HAP-1 (cell line): ENCODE measurements around the gene MST1R.
"Not testable (repeated sequence)": the region's sequence is repeated elsewhere in the genome, so short reads cannot be mapped to it uniquely, and the experiment has no call there.

Experiments
- DNase-seq, 2 experiments: peaks; one replicate each; pipeline ENCODE4 v3.0.0-alpha.2; 2016 to 2020; ENCODE audit warnings: low spot score in 2 of 2
- H3K27me3 ChIP-seq: fragments of 250-450 bp; sonication (Bioruptor Pico); 2 replicates; pipeline ENCODE4 v1.5.1; 2020; ENCODE audit warnings: low read depth, mild to moderate bottlenecking, moderate library complexity
- H3K36me3 ChIP-seq: fragments of 250-450 bp; sonication (Bioruptor Pico); replicated peaks from 2 replicates; pipeline ENCODE4 v1.5.1; 2020; ENCODE audit warnings: mild to moderate bottlenecking
- H3K4me1 ChIP-seq: fragments of 250-450 bp; sonication (Bioruptor Pico); 2 replicates; pipeline ENCODE4 v1.5.1; 2020; ENCODE audit warnings: mild to moderate bottlenecking
- H3K4me3 ChIP-seq: fragments of 250-450 bp; sonication (Bioruptor Pico); 2 replicates; pipeline ENCODE4 v1.5.1; 2020; ENCODE audit warnings: mild to moderate bottlenecking, moderate library complexity
- H3K9me3 ChIP-seq: fragments of 250-450 bp; sonication (Bioruptor Pico); 2 replicates; pipeline ENCODE4 v1.5.1; 2020; ENCODE audit warnings: mild to moderate bottlenecking, moderate library complexity
- in situ Hi-C: fragments of 300-500 bp; cut with MboI; formaldehyde crosslinking; loops from 3 replicates; pipeline ENCODE4 v1.14.3; 2020; ENCODE audit warnings: low sequenced_read_pairs, inconsistent platforms, mixed read lengths

The MST1R gene

DNA sequence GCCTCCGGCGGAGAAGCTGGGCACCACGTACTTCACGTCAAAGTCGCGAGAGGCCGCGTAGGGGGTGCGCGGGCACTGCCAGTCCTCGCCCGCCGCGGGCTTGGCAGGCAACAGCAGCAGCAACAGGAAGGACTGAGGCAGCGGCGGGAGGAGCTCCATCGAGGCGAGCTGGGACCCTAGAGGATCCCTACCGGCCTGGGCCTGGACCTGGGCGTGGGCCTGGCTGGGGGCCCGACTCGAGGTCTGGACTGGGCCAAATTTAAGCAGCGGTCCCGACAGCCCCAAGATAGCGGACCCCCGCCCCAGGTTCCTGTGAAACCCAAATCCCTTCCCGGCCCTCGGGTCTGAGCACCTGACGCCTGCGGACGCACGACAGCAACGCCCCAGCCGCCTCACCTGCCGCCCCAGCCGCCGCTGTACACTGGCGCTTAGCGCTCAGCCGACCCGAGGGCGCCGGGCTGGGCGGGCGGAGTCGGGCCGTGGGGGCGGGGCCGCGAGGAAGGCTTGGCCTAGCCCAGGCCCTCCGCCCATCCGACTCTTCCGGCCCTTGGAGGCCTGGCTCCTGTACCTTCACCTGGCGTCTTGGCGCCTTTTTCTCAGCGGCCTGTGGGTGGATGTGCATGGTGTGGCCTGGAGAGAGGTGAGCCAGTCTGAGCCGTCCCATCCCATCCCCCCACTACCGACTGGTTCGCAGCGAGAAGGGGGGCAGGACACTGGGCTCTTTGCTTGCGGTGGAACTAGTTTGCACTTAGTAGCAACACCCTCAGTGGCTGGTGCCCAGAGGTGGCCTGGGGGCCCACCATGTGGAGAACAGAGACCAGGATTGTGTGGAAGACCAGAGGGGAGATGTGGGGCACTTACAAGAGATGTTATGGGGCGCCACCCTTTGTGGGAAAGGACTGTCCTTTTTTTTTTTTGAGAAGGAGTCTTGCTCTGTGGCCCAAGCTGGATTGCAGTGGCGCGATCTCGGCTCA, at the start of gene MST1R:
TSS of gene MST1R (minus strand) at position 423 of the 974 bp plus-strand sequence. CDS start at position 159, 264 bp downstream.
- no peaks in the 10 kb centered on the region for H3K9me3 ChIP-seq
- DNase-seq = no peak
- H3K27me3 ChIP-seq = no peaks in the 10 kb centered on the region
- in situ Hi-C loops = no loop called here
- no peaks in the 10 kb centered on the region for H3K36me3 ChIP-seq
- no peaks in the 10 kb centered on the region for H3K4me1 ChIP-seq
- H3K4me3 ChIP-seq = no peak within 1 kb of the TSS

DNA sequence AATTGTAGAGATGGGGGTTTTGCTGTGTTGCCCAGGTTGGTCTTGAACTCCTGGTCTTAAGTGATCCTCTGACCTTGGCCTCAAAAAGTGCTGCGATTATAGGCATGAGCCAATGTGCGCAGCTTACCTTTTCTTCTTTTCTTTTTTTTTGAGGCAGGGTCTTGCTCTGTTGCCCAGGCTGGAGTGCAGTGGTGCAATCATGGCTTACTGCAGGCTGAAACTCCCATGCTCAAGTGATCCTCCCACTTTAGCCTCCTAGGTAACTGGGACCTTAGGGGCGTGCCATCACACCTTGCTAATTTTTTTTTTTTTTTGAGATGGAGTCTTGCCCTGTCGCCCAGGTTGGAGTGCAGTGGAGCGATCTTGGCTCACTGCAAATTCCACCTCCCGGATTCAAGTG, 49.3 kb upstream of the MST1R start:
- H3K9me3 ChIP-seq = no peaks in the 10 kb centered on the region
- H3K27me3 ChIP-seq = no peaks in the 10 kb centered on the region
- in situ Hi-C loops = no loop called here
- H3K4me1 ChIP-seq = no peaks in the 10 kb centered on the region; the same call in none of the 2 replicates
- no peak for DNase-seq
- H3K36me3 ChIP-seq = no peaks in the 10 kb centered on the region
- H3K4me3 ChIP-seq = no peak overlapping the region

DNA sequence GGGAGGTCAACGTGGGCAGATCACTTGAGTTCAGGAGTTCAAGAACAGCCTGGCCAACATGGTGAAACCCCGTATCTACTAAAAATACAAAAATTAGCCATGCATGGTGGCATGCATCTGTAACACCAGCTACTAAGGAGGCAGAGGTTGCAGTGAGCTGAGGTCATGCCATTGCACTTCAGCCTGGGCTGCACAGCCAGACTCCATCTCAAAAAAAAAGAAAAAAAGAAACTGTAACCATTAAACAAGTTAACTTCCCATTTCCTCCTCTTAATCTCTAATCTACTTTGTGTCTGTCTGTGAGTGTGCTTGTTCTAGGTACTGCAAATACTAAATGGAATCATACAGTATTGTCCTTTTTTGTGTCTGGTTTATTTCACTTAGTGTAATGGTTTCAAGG, 39.0 kb upstream of the MST1R start:
- no peaks in the 10 kb centered on the region for H3K36me3 ChIP-seq
- H3K4me1 ChIP-seq = peaks cover 8% of the 10 kb centered on the region; the same call in 1 of the 2 replicates
- H3K4me3 ChIP-seq = no peak overlapping the region
- no peaks in the 10 kb centered on the region for H3K9me3 ChIP-seq
- H3K27me3 ChIP-seq = no peaks in the 10 kb centered on the region
- in situ Hi-C loops = no loop called here
- DNase-seq = no peak

DNA sequence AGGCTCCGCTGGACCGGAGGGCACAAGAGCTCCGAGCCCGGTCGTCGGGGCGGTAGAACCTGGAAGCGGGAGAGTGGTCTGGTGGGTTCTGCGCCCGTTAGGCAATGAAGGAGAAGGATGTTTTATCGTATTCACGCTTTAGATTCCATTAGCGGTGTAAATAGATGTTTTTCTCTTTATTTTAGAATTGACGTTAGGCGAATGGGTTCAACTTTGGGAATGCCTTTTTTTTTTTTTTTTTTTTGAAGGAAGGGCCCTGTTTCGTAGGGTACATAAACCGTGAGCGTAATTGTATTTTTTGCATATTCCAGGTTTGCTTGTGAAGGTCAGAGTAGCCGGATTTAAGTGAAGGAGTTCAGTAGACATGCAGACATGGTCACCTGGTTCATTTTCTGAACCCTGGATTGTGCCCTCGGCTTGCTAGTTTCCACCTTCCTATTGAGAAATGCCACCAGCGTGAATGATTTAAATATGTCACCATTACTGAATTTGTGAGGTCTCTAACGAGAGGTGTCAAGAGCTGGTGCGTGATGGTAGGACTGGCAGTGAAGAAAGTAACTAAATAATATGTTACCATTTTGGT, 37.1 kb upstream of the MST1R start:
- in situ Hi-C loops = no loop called here
- no peak for DNase-seq
- Histone ChIP-seq H3K4me1 (peaks cover 8% of the 10 kb centered on the region; the same call in 1 of the 2 replicates), H3K9me3 (no peaks in the 10 kb centered on the region), H3K4me3 (peak overlapping the region; percentile 96), H3K36me3 (no peaks in the 10 kb centered on the region), H3K27me3 (no peaks in the 10 kb centered on the region)

DNA sequence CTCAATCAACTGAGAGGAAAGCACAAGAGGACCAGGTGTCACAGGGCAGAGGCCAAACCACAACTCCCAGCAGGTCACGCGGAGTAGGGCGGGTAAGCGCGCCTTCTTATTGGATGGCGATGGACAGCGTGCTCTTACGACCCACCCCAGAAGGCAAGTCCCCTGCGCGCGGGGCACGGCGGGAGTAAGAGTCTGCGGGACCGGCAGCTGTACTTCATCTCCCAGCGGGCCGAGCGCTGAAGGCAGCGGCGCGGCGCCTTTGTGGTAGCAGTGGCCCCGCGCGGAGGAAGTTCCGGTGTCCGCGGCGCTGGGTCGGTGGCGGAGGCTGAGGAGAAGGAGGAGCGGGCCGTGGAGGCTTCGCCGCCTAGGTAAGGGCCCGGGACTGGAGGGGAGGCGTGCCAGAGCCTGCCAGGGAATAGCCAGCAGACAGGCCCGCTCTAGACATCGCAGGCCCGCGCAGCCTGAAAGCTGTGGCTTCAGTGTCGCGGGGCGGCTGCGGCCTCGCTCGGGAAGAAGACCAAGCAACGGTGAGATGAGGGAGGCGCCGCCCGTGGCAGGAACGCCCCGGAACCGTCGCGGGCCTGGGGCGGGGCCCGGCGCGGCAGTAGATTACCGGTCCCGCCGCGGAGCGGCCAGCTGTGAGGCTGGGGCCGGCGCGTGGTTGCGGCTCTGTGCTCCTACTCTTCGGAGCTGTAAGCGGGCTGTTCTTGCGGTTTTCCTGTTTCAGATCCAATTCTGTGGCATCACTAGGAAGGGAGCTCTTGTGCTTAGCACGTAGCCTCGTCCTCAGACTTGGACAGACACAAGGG, 36.4 kb upstream of the MST1R start, which contains the start of gene RBM6:
TSS of gene RBM6 (plus strand) at position 293 of the 809 bp plus-strand sequence. CDS start 22,492 bp downstream, outside the sequence.
- Histone ChIP-seq H3K4me1 (peaks cover 8% of the 10 kb centered on the region; the same call in 1 of the 2 replicates), H3K36me3 (no peaks in the 10 kb centered on the region), H3K4me3 (peak within 1 kb of the TSS; percentile 96), H3K9me3 (no peaks in the 10 kb centered on the region), H3K27me3 (no peaks in the 10 kb centered on the region)
- peak; percentile 98 to 100 for DNase-seq
- in situ Hi-C loops = no loop called here

DNA sequence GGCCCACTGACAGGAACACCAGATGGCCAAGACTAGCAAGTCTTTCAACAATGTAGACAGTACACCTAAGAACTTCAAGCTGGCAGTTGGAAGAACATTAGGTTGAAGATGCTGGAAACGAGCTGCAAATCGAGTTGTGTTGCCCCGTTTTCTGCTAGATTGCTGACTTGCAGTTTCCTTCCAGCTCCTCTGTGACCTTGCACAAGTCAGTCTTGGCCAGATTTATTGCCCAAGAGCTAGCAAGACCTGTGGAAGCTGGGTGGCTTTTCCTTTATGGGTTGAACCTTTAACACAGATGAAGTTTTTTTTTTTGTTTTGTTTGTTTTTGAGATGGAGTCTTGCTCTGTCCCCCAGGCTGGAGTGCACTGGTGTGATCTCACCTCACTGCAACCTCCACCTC, 33.4 kb upstream of the MST1R start:
- Histone ChIP-seq H3K9me3 (no peaks in the 10 kb centered on the region), H3K36me3 (no peaks in the 10 kb centered on the region), H3K4me1 (peaks cover 8% of the 10 kb centered on the region; the same call in 1 of the 2 replicates), H3K4me3 (no peak overlapping the region), H3K27me3 (no peaks in the 10 kb centered on the region)
- DNase-seq = no peak
- in situ Hi-C loops = no loop called here

DNA sequence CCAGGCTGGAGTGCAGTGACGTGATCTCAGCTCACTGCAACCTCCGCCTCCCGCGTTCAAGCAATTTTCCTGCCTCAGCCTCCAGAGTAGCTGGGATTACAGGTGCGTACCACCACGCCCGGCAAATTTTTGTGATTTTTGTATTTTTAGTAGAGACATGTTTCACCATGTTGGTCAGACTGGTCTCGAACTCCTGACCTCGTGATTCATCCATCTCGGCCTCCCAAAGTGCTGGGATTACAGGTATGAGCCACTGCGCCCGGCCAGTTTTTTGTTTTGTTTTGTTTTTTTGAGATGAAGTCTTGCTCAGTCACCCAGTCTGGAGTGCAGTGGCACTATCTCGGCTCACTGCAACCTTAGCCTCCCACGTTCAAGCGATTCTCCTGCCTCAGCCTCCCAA, 28.6 kb upstream of the MST1R start:
- H3K9me3 ChIP-seq, H3K36me3 ChIP-seq, DNase-seq, in situ Hi-C loops, H3K27me3 ChIP-seq, H3K4me3 ChIP-seq: not testable (repeated sequence)
- H3K4me1 ChIP-seq = peaks cover 17% of the 10 kb centered on the region

DNA sequence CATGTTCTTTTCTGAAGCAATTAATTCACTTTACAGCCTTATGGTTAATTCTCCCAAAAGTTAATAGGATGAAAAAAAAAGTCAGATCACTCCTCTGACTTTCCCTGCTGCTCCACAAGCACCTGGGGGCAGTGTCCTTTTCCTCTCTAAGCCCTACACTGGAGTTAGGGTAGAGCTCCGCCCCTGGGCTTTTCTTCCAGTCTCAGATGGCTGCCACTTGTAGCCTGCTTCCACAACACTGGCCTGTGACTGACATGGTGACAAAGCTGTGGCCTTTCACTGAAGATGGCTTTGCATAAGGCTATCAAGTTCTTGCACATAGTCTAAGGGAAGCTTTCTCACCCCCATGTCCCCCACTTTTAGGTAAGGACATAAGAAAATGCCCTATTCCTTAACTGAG, 27.2 kb upstream of the MST1R start:
- H3K4me1 ChIP-seq = peaks cover 17% of the 10 kb centered on the region
- in situ Hi-C loops = no loop called here
- no peak overlapping the region for H3K4me3 ChIP-seq
- no peaks in the 10 kb centered on the region for H3K9me3 ChIP-seq
- H3K27me3 ChIP-seq = no peaks in the 10 kb centered on the region
- DNase-seq = peak; percentile 78 to 84
- no peaks in the 10 kb centered on the region for H3K36me3 ChIP-seq

DNA sequence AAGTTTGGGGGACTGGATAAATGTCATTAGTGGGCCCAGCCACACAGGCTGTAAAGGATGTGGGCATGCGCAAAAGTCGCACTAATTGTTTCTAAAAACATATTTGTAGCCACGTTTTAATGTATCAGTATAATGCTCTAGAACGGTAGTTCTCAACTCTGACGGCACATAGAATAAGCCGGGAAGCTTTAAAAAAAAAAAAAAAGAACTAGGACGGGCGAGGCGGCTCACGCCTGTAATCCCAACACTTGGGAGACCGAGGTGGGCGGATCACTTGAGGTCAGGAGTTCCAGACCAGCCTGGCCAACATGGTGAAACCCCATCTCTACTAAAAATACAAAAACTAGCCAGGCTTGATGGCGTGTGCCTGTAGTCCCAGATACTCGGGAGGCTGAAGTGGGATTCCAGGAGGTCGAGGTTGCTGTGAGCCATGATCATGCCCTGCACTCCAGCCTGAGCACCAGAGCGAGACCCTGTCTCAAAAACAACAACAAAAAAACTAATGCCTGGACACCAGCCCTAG, 26.6 kb upstream of the MST1R start:
- DNase-seq = peak in 1 of 2 experiments; percentile 29
- H3K27me3 ChIP-seq = no peaks in the 10 kb centered on the region
- no peaks in the 10 kb centered on the region for H3K9me3 ChIP-seq
- H3K36me3 ChIP-seq = no peaks in the 10 kb centered on the region
- H3K4me1 ChIP-seq = peaks cover 17% of the 10 kb centered on the region
- in situ Hi-C loops = no loop called here
- peak overlapping the region; percentile 47 for H3K4me3 ChIP-seq

DNA sequence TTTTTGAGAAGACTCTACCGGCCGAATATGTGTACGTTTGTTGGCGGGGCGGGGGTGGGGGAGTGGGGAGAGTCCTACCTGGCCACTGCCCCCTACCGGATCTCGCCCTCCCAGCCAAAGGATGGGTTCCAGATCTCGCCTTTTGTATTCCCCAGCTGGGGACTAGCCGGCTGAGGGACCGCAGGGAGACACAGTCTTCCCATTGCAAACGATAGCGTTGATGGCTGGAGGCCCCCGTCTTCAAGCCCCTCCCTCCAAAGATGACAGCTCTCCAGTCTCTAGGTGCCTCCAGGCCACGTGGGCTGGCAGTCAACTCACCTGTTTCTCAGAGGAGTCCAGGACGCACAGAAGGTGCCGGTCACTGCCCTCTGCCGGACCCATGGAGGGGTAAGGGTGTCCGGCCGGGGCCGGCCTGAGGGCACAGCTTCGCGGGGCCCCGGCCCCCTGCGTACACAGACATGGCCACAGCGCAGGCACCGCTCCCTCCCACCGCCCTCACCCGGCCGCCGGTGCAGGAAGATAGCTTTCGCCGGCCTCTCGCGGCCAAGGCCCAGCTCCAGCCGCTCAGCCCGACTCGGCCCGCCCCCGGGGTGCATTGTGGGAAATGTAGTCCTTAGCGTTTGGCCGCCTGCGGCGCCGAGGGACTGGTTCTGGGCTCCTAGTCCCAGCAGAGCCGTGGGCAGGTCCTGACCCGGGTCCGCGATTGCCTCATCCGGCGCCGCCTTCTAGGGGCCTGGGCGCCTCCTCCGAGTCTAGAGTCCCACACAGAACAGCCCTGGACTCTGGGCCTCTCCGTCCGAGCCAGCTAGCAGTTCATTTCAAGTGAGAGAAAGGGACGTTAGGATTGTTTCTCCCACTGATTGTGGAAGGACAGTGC, 25.9 kb upstream of the MST1R start, which contains the start of gene MON1A:
TSS of gene MON1A (minus strand) at position 521 of the 877 bp plus-strand sequence. CDS start 16,465 bp downstream, outside the sequence.
- in situ Hi-C loops = no loop called here
- DNase-seq = peak; percentile 81 to 97
- peak within 1 kb of the TSS; percentile 47 for H3K4me3 ChIP-seq
- no peaks in the 10 kb centered on the region for H3K36me3 ChIP-seq
- no peaks in the 10 kb centered on the region for H3K27me3 ChIP-seq
- H3K4me1 ChIP-seq = peaks cover 17% of the 10 kb centered on the region
- no peaks in the 10 kb centered on the region for H3K9me3 ChIP-seq

DNA sequence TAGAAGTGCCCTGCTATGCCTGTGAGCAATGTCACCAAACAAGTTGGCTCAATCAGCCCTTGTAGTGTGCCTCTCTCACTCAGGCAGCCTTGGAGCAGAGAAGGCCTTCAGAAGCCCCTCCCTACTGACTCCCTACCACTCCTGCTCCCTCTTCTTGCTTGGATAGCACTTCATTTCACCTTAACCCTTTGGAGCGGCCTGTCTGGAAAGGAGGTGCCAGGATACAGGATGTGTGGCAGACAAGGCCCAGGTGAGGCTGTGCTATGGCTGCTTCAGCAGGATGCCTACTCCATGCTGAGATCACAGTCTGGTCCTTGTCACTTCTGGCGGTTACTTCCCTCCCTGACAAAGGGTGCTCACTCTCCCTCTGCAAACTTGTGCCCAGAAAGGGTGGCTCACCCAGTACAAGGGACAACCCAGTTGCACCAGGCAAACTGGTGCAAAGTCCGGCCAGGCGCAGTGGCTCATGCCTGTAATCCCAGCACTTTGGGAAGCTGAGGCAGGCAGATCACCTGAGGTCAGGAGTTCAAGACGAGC, 24.9 kb upstream of the MST1R start:
- no peak for DNase-seq
- Histone ChIP-seq H3K36me3 (no peaks in the 10 kb centered on the region), H3K4me1 (peaks cover 17% of the 10 kb centered on the region), H3K27me3 (no peaks in the 10 kb centered on the region), H3K9me3 (no peaks in the 10 kb centered on the region), H3K4me3 (peak overlapping the region; percentile 47)
- in situ Hi-C loops = no loop called here

DNA sequence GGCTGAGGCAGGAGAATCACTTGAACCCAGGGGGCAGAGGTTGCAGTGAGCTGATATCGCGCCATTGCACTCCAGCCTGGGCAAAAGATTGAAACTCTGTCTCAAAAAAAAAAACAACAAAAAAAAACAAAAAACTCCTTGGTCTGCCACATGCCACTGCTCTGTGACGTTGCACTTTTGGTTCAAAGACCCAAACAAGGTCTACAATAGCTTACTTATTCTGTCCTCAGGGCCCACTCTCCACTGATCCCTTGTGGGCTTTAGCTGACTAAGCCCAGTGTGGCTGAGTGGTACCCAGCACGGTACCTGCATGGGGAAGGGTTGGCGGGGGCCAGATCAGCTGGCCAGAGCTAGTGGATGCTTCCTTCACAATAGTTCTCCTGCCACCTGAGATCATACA, 24.1 kb upstream of the MST1R start:
- no peaks in the 10 kb centered on the region for H3K36me3 ChIP-seq
- in situ Hi-C loops = no loop called here
- no peak overlapping the region for H3K4me3 ChIP-seq
- peaks cover 17% of the 10 kb centered on the region for H3K4me1 ChIP-seq
- no peak for DNase-seq
- H3K9me3 ChIP-seq = no peaks in the 10 kb centered on the region
- no peaks in the 10 kb centered on the region for H3K27me3 ChIP-seq
